Endodermal cell (in vitro differentiated cells): Measurements from ENCODE around the gene EBP. TPM values are rescaled to one million over a fixed set of nuclear protein-coding genes. Genes with fewer than 3 reads are reported as not detected.

ENCODE experiments used
- DNase-seq: peaks from one replicate; pipeline ENCODE4 v3.0.0-alpha.2; 2017
- H3K27ac ChIP-seq: 2 replicates; pipeline ENCODE4 v1.5.1; 2013; ENCODE audit warnings: mild to moderate bottlenecking, low read depth, low read length, moderate library complexity
- H3K27me3 ChIP-seq: 2 replicates; pipeline ENCODE4 v1.6.1; 2013; ENCODE audit warnings: mild to moderate bottlenecking, low read length, moderate library complexity; ENCODE audit not compliant: insufficient read depth, control insufficient read depth, poor library complexity, severe bottlenecking
- H3K36me3 ChIP-seq: 2 replicates; pipeline ENCODE4 v1.7.0; 2013; ENCODE audit warnings: mild to moderate bottlenecking, low read length, moderate library complexity; ENCODE audit not compliant: control insufficient read depth, insufficient read depth
- H3K4me1 ChIP-seq: one replicate; pipeline ENCODE4 v1.7.0; 2013; ENCODE audit warnings: low read length; ENCODE audit not compliant: control insufficient read depth, insufficient read depth
- H3K4me3 ChIP-seq: 2 replicates; pipeline ENCODE4 v1.5.1; 2013; ENCODE audit warnings: mild to moderate bottlenecking, low read length, moderate library complexity
- H3K9ac ChIP-seq: 2 replicates; pipeline ENCODE4 v1.6.1; 2013; ENCODE audit warnings: mild to moderate bottlenecking, low read length, moderate library complexity; ENCODE audit not compliant: poor library complexity, severe bottlenecking; ENCODE audit errors: extremely low read depth
- H3K9me3 ChIP-seq: 2 replicates; pipeline ENCODE4 v1.6.1; 2013; ENCODE audit warnings: mild to moderate bottlenecking, low read length, moderate library complexity; ENCODE audit not compliant: control insufficient read depth
- H3K27ac Mint-ChIP-seq: 2 replicates; pipeline ENCODE4 v1.8.0; 2020; ENCODE audit warnings: mixed read lengths
- H3K27me3 Mint-ChIP-seq: 2 replicates; pipeline ENCODE4 v1.8.0; 2021; ENCODE audit warnings: mild to moderate bottlenecking, mixed read lengths; ENCODE audit not compliant: insufficient read depth
- H3K36me3 Mint-ChIP-seq: 2 replicates; pipeline ENCODE4 v1.8.0; 2020; ENCODE audit warnings: low read depth, mixed read lengths
- H3K4me1 Mint-ChIP-seq: 2 replicates; pipeline ENCODE4 v1.8.0; 2020; ENCODE audit warnings: mixed read lengths
- H3K4me3 Mint-ChIP-seq: 2 replicates; pipeline ENCODE4 v1.8.0; 2020; ENCODE audit warnings: mild to moderate bottlenecking, moderate library complexity, mixed read lengths
- H3K9me3 Mint-ChIP-seq: 2 replicates; pipeline ENCODE4 v1.8.0; 2020; ENCODE audit warnings: mild to moderate bottlenecking, mixed read lengths
- CTCF ChIP-seq: fragments of 200-600 bp; sonication (generic); conservative IDR thresholded peaks from 2 replicates; pipeline ENCODE4 v1.5.0; 2021; ENCODE audit warnings: antibody characterized with exemption, mild to moderate bottlenecking
- WGBS, 2 experiments: methylation state at CpG; one replicate each; pipeline versions ENCODE4 v1.1.5 to v1.1.7; 2013; ENCODE audit warnings: missing lambda C conversion rate in 2 of 2, mixed read lengths in 1 of 2; ENCODE audit not compliant: insufficient coverage in 1 of 2, insufficient read length in 1 of 2; 5-methylcytosine and 5-hydroxymethylcytosine counted together
- total RNA-seq, 2 donors: library from RNA; stranded (reverse); fragmentation: NEBNext Ultra II Directional in 1 of 2; extraction: Animal tissue kit (Norgen Biotek cat#: 25700) in 1 of 2; gene quantifications; 2 replicates in 1 of 2; 3 replicates in 1 of 2; pipeline ENCODE4 v1.2.1, GENCODE V29; 2021

EBP gene
- total RNA-seq, 2 donors from 2014 or later: 105 to 119 TPM

- WGBS, 2 experiments: 90 to 94% methylated on average over 2 to 3 of the region's 3 CpGs
- Mint-ChIP-seq H3K27ac (no peak overlapping the region), H3K27me3 (no peaks in the 10 kb centered on the region), H3K4me3 (no peak overlapping the region), H3K4me1 (peaks cover 9% of the 10 kb centered on the region), H3K9me3 (peaks cover 66% of the 10 kb centered on the region), H3K36me3 (peaks cover 39% of the 10 kb centered on the region)
- no peak for TF ChIP-seq CTCF
- H3K4me3 ChIP-seq: no peak overlapping the region
- H3K27ac ChIP-seq: no peak overlapping the region
- no peak for DNase-seq
- H3K4me1 ChIP-seq: no peaks in the 10 kb centered on the region
- no peak overlapping the region for H3K9ac ChIP-seq
- H3K9me3 ChIP-seq: no peaks in the 10 kb centered on the region
- no peaks in the 10 kb centered on the region for H3K27me3 ChIP-seq
- H3K36me3 ChIP-seq: peaks cover 29% of the 10 kb centered on the region
These were observed 41.5 kb upstream of the EBP start for GRCh38 chrX:48480142-48480541.

GRCh38 chrX:48480583-48480982 lies 41.0 kb upstream of the EBP start:
- no peak for TF ChIP-seq CTCF
- 96% methylated on average over 3 of the region's 3 CpGs; no CpG with 5 or more reads in 1 of the 2 experiments for WGBS, 2 experiments
- H3K4me1 ChIP-seq: no peaks in the 10 kb centered on the region
- no peak overlapping the region for H3K27ac ChIP-seq
- no peaks in the 10 kb centered on the region for H3K27me3 ChIP-seq
- no peak overlapping the region for H3K27ac Mint-ChIP-seq
- H3K9ac ChIP-seq: no peak overlapping the region
- peaks cover 41% of the 10 kb centered on the region for H3K36me3 Mint-ChIP-seq
- no peak overlapping the region for H3K4me3 Mint-ChIP-seq
- peaks cover 69% of the 10 kb centered on the region for H3K9me3 Mint-ChIP-seq
- DNase-seq: no peak
- H3K36me3 ChIP-seq: peaks cover 29% of the 10 kb centered on the region
- H3K9me3 ChIP-seq: no peaks in the 10 kb centered on the region
- peaks cover 9% of the 10 kb centered on the region for H3K4me1 Mint-ChIP-seq
- H3K4me3 ChIP-seq: no peak overlapping the region
- no peaks in the 10 kb centered on the region for H3K27me3 Mint-ChIP-seq

GRCh38 chrX:48482526-48482925 lies 39.1 kb upstream of the EBP start:
- no peak overlapping the region for H3K27ac ChIP-seq
- no peak overlapping the region for H3K4me3 Mint-ChIP-seq
- H3K4me1 Mint-ChIP-seq: peaks cover under 1% of the 10 kb centered on the region
- peaks cover 50% of the 10 kb centered on the region for H3K36me3 Mint-ChIP-seq
- H3K4me3 ChIP-seq: no peak overlapping the region
- H3K27me3 ChIP-seq: no peaks in the 10 kb centered on the region
- WGBS, 2 experiments: 92% methylated on average over 5 of the region's 7 CpGs; no CpG with 5 or more reads in 1 of the 2 experiments
- H3K27ac Mint-ChIP-seq: no peak overlapping the region
- TF ChIP-seq CTCF: no peak
- no peaks in the 10 kb centered on the region for H3K4me1 ChIP-seq
- H3K9ac ChIP-seq: no peak overlapping the region
- peaks cover 32% of the 10 kb centered on the region for H3K36me3 ChIP-seq
- no peaks in the 10 kb centered on the region for H3K9me3 ChIP-seq
- peaks cover 63% of the 10 kb centered on the region for H3K9me3 Mint-ChIP-seq
- DNase-seq: no peak
- H3K27me3 Mint-ChIP-seq: no peaks in the 10 kb centered on the region
